Loucy (cell line): ENCODE measurements around the gene NXNL1.
A peak's percentile ranks its signal among the peaks of the same experiment; 100 is the strongest.

ENCODE experiments used
- H2AFZ ChIP-seq: fragments of 200-600 bp; sonication (generic); 2 replicates; pipeline ENCODE4 v1.6.0; 2016; ENCODE audit warnings: antibody characterized with exemption, mild to moderate bottlenecking, low read length, moderate library complexity
- H3F3A ChIP-seq: fragments of 200-600 bp; 2 replicates; pipeline ENCODE4 v1.6.0; 2016; ENCODE audit warnings: antibody characterized with exemption, low read depth, mild to moderate bottlenecking
- H3K27me3 ChIP-seq: fragments of 200-600 bp; sonication (generic); 2 replicates; pipeline ENCODE4 v1.6.1; 2014; ENCODE audit warnings: low read length, mild to moderate bottlenecking; ENCODE audit not compliant: insufficient read depth, poor library complexity, severe bottlenecking
- H3K36me3 ChIP-seq: fragments of 200-600 bp; sonication (generic); 2 replicates; pipeline ENCODE4 v1.6.1; 2016; ENCODE audit warnings: low read length; ENCODE audit not compliant: insufficient read depth
- H3K4me1 ChIP-seq: fragments of 200-600 bp; sonication (generic); 2 replicates; pipeline ENCODE4 v1.5.1; 2014; ENCODE audit warnings: low read length, mild to moderate bottlenecking; ENCODE audit not compliant: insufficient read depth, poor library complexity, severe bottlenecking
- H3K4me2 ChIP-seq: fragments of 200-600 bp; sonication (generic); 2 replicates; pipeline ENCODE4 v1.6.0; 2014; ENCODE audit warnings: antibody characterized with exemption, low read length, low read depth, mild to moderate bottlenecking; ENCODE audit not compliant: poor library complexity, severe bottlenecking
- H3K4me3 ChIP-seq: fragments of 200-600 bp; sonication (generic); 2 replicates; pipeline ENCODE4 v1.5.1; 2014; ENCODE audit warnings: low read length, mild to moderate bottlenecking, mixed read lengths; ENCODE audit not compliant: poor library complexity, severe bottlenecking
- H3K79me2 ChIP-seq: fragments of 200-600 bp; sonication (generic); 2 replicates; pipeline ENCODE4 v1.6.1; 2014; ENCODE audit warnings: low read length; ENCODE audit not compliant: insufficient read depth
- H3K9ac ChIP-seq: fragments of 200-600 bp; sonication (generic); 2 replicates; pipeline ENCODE4 v1.6.0; 2014; ENCODE audit warnings: mild to moderate bottlenecking, low read depth, low read length, moderate library complexity; ENCODE audit not compliant: poor library complexity, severe bottlenecking
- H3K9me2 ChIP-seq: fragments of 200-600 bp; sonication (generic); replicated peaks from 2 replicates; pipeline ENCODE4 v1.6.1; 2016; ENCODE audit warnings: low read depth, low read length, mixed read lengths
- H3K9me3 ChIP-seq: fragments of 200-600 bp; sonication (generic); 2 replicates; pipeline ENCODE4 v1.6.1; 2014; ENCODE audit warnings: mild to moderate bottlenecking, antibody characterized with exemption, low read length, low read depth; ENCODE audit not compliant: insufficient read depth
- H4K20me1 ChIP-seq: fragments of 200-600 bp; sonication (generic); 2 replicates; pipeline ENCODE4 v1.6.0; 2014; ENCODE audit warnings: antibody characterized with exemption, low read length, mild to moderate bottlenecking; ENCODE audit not compliant: insufficient read depth, poor library complexity, severe bottlenecking
- EZH2phosphoT487 ChIP-seq: fragments of 200-600 bp; IDR thresholded peaks from 2 replicates; pipeline ENCODE4 v1.6.1; 2018; ENCODE audit warnings: antibody characterized with exemption, mild to moderate bottlenecking, moderate library complexity, borderline replicate concordance
- TF ChIP-seq, protein P1 (sequence below): fragments of 200-600 bp; sonication (generic); conservative IDR thresholded peaks from 2 replicates; pipeline ENCODE4 v1.5.1; 2014; ENCODE audit warnings: mild to moderate bottlenecking, antibody characterized with exemption, low read length

Gene NXNL1

DNA sequence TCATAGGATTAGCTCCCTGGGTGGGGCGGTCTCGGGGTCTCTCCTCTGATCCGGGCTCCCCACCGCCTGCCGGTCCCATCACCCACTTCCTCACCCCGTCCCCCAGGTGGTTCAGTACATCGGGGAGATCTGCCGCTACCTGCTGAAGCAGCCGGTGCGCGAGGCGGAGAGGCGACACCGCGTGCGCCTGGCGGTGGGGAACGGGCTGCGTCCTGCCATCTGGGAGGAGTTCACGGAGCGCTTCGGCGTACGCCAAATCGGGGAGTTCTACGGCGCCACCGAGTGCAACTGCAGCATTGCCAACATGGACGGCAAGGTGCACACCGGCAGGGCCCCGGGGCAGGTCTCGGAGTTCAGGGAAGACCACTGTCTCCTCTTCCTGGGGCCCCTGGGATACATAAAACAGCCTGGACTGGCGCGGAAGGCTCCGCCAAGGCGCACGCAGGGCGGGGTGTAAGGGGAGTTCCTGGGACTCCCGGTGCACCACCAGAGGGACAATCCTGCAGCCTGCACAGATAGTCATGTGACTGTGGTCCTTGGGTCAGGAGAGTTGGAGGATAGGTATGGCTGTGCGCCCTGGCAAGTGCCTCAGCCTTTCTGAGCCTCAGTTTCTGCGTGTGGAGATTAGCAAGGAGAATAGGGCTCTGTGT lies 36.5 kb upstream of the NXNL1 start:
- H3K9me2 ChIP-seq, result no peaks in the 10 kb centered on the region
- TF ChIP-seq, protein P1, sequence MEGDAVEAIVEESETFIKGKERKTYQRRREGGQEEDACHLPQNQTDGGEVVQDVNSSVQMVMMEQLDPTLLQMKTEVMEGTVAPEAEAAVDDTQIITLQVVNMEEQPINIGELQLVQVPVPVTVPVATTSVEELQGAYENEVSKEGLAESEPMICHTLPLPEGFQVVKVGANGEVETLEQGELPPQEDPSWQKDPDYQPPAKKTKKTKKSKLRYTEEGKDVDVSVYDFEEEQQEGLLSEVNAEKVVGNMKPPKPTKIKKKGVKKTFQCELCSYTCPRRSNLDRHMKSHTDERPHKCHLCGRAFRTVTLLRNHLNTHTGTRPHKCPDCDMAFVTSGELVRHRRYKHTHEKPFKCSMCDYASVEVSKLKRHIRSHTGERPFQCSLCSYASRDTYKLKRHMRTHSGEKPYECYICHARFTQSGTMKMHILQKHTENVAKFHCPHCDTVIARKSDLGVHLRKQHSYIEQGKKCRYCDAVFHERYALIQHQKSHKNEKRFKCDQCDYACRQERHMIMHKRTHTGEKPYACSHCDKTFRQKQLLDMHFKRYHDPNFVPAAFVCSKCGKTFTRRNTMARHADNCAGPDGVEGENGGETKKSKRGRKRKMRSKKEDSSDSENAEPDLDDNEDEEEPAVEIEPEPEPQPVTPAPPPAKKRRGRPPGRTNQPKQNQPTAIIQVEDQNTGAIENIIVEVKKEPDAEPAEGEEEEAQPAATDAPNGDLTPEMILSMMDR, result no peak
- TF ChIP-seq EZH2phosphoT487, result no peak
- no peaks in the 10 kb centered on the region for H3K36me3 ChIP-seq
- no peak overlapping the region for H3K4me2 ChIP-seq
- H3K27me3 ChIP-seq, result no peaks in the 10 kb centered on the region
- H3K79me2 ChIP-seq, result no peaks in the 10 kb centered on the region
- no peak overlapping the region for H3K9ac ChIP-seq
- no peaks in the 10 kb centered on the region for H3K9me3 ChIP-seq
- H2AFZ ChIP-seq, result no peak overlapping the region
- peaks cover 17% of the 10 kb centered on the region for H3K4me1 ChIP-seq
- no peaks in the 10 kb centered on the region for H3F3A ChIP-seq
- no peaks in the 10 kb centered on the region for H4K20me1 ChIP-seq
- H3K4me3 ChIP-seq, result no peak overlapping the region

DNA sequence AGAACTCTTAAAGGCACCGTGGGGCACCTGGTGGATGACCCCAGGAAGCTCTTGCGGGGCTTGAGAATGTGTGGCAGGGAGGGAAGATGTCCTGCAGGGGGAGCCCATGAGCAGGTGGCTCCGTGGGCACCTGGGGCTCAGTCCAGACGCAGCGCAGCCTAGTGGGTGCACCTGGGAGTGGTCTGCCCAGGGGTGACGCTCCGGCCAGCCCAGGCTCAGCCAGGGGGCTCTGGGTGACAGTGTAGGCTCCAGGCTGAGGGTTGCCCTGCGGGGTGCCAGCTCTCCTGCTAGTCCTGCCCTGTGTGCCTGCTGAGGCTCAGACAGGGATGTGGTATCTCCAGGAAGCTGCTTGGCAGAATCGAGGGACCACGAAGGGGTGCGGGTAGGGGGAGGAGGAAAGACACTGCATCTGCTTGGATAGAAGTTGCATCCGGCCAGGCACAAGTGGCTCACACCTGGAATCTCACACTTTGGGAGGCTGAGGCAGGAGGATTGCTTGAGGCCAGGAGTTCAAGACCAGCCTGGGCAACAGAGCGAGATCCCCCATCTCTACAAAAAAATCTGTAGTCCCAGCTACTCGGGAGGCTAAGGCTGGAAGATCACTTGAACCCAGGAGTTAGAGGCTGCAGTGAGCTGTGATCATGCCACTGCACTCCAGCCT lies 35.7 kb upstream of the NXNL1 start:
- Histone ChIP-seq H3K79me2 (no peaks in the 10 kb centered on the region), H3K9me2 (no peaks in the 10 kb centered on the region), H3F3A (no peaks in the 10 kb centered on the region), H3K4me2 (peak overlapping the region; percentile 35), H3K9me3 (no peaks in the 10 kb centered on the region), H2AFZ (no peak overlapping the region), H4K20me1 (no peaks in the 10 kb centered on the region), H3K27me3 (no peaks in the 10 kb centered on the region), H3K36me3 (no peaks in the 10 kb centered on the region), H3K4me1 (peaks cover 17% of the 10 kb centered on the region), H3K9ac (no peak overlapping the region), H3K4me3 (no peak overlapping the region)
- TF ChIP-seq, protein P1, result peak; percentile 99
- TF ChIP-seq EZH2phosphoT487, result no peak

DNA sequence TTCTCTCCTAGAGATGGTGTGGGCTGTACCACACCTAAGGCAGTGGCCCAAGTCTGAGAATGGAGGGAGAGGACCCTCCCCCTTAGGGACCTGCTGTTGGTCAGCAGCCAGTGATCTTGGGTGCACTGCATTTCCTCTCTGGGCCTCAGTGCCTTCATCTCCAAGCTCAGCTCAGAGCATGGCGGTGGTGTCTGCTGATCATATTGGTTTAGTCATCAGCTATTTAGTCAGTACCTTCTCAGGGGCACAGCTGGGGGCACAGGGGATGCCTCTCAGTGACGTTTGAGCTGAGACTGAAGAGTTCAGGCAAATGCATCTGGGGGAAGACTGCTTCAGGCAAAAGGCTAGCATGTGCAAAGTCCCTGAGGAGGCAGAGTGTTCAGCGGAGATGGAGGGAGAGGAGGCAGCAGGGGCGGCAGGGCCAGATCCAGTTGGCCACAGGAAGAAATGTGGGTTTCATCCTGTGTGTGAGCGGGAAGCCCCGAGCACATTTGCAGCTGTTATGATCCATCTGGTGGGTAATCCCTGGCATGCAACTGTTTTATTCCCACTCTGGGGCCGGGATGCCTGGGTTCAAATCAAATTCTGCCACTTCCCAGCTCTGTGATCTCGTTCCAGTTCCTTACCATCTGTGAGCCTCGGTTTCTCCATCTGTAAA lies 35.0 kb upstream of the NXNL1 start:
- H3K27me3 ChIP-seq, result no peaks in the 10 kb centered on the region
- TF ChIP-seq, protein P1, result no peak
- no peak for TF ChIP-seq EZH2phosphoT487
- H3F3A ChIP-seq, result peaks cover 3% of the 10 kb centered on the region; the same call in 1 of the 2 replicates
- H3K4me2 ChIP-seq, result peak overlapping the region; percentile 22
- H4K20me1 ChIP-seq, result no peaks in the 10 kb centered on the region
- no peak overlapping the region for H3K4me3 ChIP-seq
- no peaks in the 10 kb centered on the region for H3K9me3 ChIP-seq
- H3K4me1 ChIP-seq, result peaks cover 18% of the 10 kb centered on the region
- no peaks in the 10 kb centered on the region for H3K79me2 ChIP-seq
- no peak overlapping the region for H2AFZ ChIP-seq
- H3K9me2 ChIP-seq, result no peaks in the 10 kb centered on the region
- no peak overlapping the region for H3K9ac ChIP-seq
- no peaks in the 10 kb centered on the region for H3K36me3 ChIP-seq
